Adrenal gland (tissue), 12 donors: ENCODE measurements around the gene SPO11. TPM values are rescaled to one million over a fixed set of nuclear protein-coding genes. Genes with fewer than 3 reads are reported as not detected.

Experiments used
- DNase-seq, 7 donors: peaks; one replicate each; pipeline ENCODE4 v3.0.0-alpha.2; 2019 to 2020
- H3K27ac ChIP-seq, 5 donors: fragments of 200-600 bp; sonication (generic) in 4 of 5; 1 replicate in 3 of 5; 2 replicates in 2 of 5; pipeline versions ENCODE4 v1.5.1 to v1.8.0; 2016 to 2020; ENCODE audit warnings: mild to moderate bottlenecking in 1 of 5
- H3K27me3 ChIP-seq: fragments of 200-600 bp; 2 replicates; pipeline ENCODE4 v1.8.0; 2021
- H3K36me3 ChIP-seq, 2 donors: fragments of 200-600 bp; replicated peaks in 1 of 2; 1 replicate in 1 of 2; 2 replicates in 1 of 2; pipeline versions ENCODE4 v1.5.1 to v1.8.0; 2018 to 2022
- H3K4me1 ChIP-seq, 2 donors: fragments of 200-600 bp; replicated peaks in 1 of 2; 1 replicate in 1 of 2; 2 replicates in 1 of 2; pipeline versions ENCODE4 v1.5.1 to v1.8.0; 2018 to 2021
- H3K4me3 ChIP-seq, 4 donors: fragments of 200-600 bp; sonication (generic) in 3 of 4; one replicate each; pipeline ENCODE4 v1.5.1; 2016 to 2018
- H3K9me3 ChIP-seq, 3 donors: fragments of 200-600 bp; sonication (generic) in 1 of 3; replicated peaks in 1 of 3; 1 replicate in 2 of 3; 2 replicates in 1 of 3; pipeline versions ENCODE4 v1.5.1 to v1.8.0; 2016 to 2021
- POLR2A ChIP-seq, 2 donors: fragments of 450-650 bp; IDR thresholded peaks; one replicate each; pipeline ENCODE4 v1.6.1; 2017; ENCODE audit warnings: antibody characterized with exemption in 2 of 2, mild to moderate bottlenecking in 2 of 2, moderate library complexity in 1 of 2
- WGBS, 4 donors: extraction: QIAGEN DNeasy Blood & Tissue Kit in 2 of 4; methylation state at CpG; one replicate each; pipeline versions ENCODE4 v1.1.5 to v1.1.7; 2013 to 2017; 5-methylcytosine and 5-hydroxymethylcytosine counted together
- intact Hi-C, 2 donors: fragments of 100-400 bp; cut with DNase I; formaldehyde crosslinking; loops; one replicate each; pipeline versions ENCODE4 v1.14.1 to v1.15.0; 2022 to 2023
- polyA plus RNA-seq, 3 donors: library from polyadenylated mRNA; stranded (reverse); fragments of 200-250 nt in 2 of 3; fragments of 350-450 nt in 1 of 3; fragmentation: Illumina TruSeq in 1 of 3; extraction: RNeasy Lipid Tissue Mini Kit (QIAGEN cat#74804) in 1 of 3; gene quantifications; one replicate each; pipeline ENCODE4 v1.2.3, GENCODE V29; 2013 to 2014
- total RNA-seq, 9 donors: library from RNA; depleted of rRNA in 4 of 9; stranded (reverse); fragments of >200 nt in 4 of 9; fragments of 120-200 nt in 1 of 9; fragmentation: NEBNext Ultra II Directional in 1 of 9; extraction: Animal tissue kit (Norgen Biotek cat#: 25700) in 1 of 9; gene quantifications; one replicate each; pipeline versions ENCODE4 v1.1.0 to v1.2.4, GENCODE V29; 2013 to 2023
- TF ChIP-seq, protein P1 (sequence below), 6 experiments: fragments of 450-650 bp in 4 of 6; fragments of 200-600 bp in 2 of 6; sonication (generic) in 1 of 6; IDR thresholded peaks; 1 replicate in 5 of 6; 2 replicates in 1 of 6; pipeline versions ENCODE4 v1.5.1 to v1.8.0; 2016 to 2021; ENCODE audit warnings: antibody characterized with exemption in 6 of 6, mild to moderate bottlenecking in 2 of 6, moderate library complexity in 1 of 6
- donor health status: healthy with polysubstance abuse.
- donor health status: Bipolar disorder and iron deficiency.
- donor health status: DM: yes; HTN: yes; CAD: no.
- donor health status: DM: no; HTN: no; CAD: no.
- donor health status: DM: no; HTN: no; CAD: no.
- donor health status: DM: yes; HTN: yes; CAD: no.

SPO11 gene
- total and polyA plus RNA-seq, 12 donors, result not detected

GRCh38 chr20:57326667-57327455 lies 2.7 kb upstream of the SPO11 start:
- no peak overlapping the region for H3K27ac ChIP-seq
- TF ChIP-seq, protein P1, sequence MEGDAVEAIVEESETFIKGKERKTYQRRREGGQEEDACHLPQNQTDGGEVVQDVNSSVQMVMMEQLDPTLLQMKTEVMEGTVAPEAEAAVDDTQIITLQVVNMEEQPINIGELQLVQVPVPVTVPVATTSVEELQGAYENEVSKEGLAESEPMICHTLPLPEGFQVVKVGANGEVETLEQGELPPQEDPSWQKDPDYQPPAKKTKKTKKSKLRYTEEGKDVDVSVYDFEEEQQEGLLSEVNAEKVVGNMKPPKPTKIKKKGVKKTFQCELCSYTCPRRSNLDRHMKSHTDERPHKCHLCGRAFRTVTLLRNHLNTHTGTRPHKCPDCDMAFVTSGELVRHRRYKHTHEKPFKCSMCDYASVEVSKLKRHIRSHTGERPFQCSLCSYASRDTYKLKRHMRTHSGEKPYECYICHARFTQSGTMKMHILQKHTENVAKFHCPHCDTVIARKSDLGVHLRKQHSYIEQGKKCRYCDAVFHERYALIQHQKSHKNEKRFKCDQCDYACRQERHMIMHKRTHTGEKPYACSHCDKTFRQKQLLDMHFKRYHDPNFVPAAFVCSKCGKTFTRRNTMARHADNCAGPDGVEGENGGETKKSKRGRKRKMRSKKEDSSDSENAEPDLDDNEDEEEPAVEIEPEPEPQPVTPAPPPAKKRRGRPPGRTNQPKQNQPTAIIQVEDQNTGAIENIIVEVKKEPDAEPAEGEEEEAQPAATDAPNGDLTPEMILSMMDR (IDR thresholded peaks at IDR 0.05), result no peak
- no peak for TF ChIP-seq POLR2A (IDR thresholded peaks at IDR 0.05)
- no peak overlapping the region for H3K4me3 ChIP-seq
- peaks cover 25% of the 10 kb centered on the region for H3K27me3 ChIP-seq
- no peak for DNase-seq
- H3K4me1 ChIP-seq, result no peaks in the 10 kb centered on the region
- intact Hi-C loops, result no loop called here
- WGBS, 4 donors, result 53 to 62% (median 59%) methylated on average over 7 to 8 of the region's 8 CpGs
- H3K36me3 ChIP-seq, result no peaks in the 10 kb centered on the region
- no peaks in the 10 kb centered on the region for H3K9me3 ChIP-seq

DNA sequence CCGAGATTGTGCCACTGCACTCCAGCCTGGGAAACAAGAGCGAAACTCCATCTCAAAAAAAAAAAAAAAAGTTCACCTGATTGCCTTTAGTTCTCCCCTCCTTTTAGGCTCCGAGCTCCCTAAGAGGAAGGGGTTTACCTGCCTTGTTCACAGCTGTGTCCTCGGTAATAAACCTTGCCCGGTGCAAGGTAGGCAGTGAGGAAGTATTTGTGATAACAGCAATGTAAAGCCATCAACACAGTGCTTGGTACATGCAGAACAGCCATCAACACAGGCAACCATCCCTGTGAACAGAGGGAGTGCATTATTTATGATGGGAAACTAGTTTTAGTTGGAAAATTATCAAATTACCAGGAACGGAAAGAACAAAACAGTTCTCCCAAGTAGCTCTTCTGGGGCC lies 1.8 kb upstream of the SPO11 start:
- WGBS, 4 donors, result 68 to 75% (median 73%) methylated on average over 6 of the region's 6 CpGs
- no peak for DNase-seq
- peaks cover 25% of the 10 kb centered on the region for H3K27me3 ChIP-seq

DNA sequence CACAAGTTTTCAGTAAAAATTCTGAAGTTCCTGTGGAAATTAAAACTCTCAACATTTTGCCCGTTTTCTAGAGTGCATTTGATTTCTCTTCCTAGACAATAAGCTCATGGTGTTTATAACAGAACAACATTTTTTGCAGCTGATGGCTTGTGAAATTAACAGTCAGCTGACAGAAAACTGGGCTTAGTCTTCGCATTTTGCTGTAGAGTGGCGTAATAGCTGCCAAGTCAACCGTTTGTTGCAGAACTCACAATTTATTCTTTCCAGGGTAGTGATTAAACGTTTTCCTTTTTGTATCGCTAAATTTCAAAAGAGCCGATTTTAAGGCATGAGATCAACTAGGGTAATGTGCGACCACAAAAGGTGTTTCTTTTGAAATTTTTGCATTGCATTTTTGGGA lies 1.4 kb downstream of the SPO11 start:
- H3K9me3 ChIP-seq, result no peaks in the 10 kb centered on the region
- intact Hi-C loops, result no loop called here
- WGBS, 4 donors, result 63 to 70% (median 66%) methylated on average over 8 of the region's 8 CpGs
- no peaks in the 10 kb centered on the region for H3K36me3 ChIP-seq
- no peaks in the 10 kb centered on the region for H3K4me1 ChIP-seq
- peaks cover 25% of the 10 kb centered on the region for H3K27me3 ChIP-seq
- no peak for DNase-seq
- no peak overlapping the region for H3K27ac ChIP-seq
- no peak overlapping the region for H3K4me3 ChIP-seq
- no peak for TF ChIP-seq POLR2A (IDR thresholded peaks at IDR 0.05)
- TF ChIP-seq, protein P1 (IDR thresholded peaks at IDR 0.05), result no peak

More for the DNA sequence above, 1.8 kb upstream of the SPO11 start:
- H3K9me3 ChIP-seq, result no peaks in the 10 kb centered on the region
- H3K36me3 ChIP-seq, result no peaks in the 10 kb centered on the region
- no peaks in the 10 kb centered on the region for H3K4me1 ChIP-seq
- intact Hi-C loops, result no loop called here
- H3K27ac ChIP-seq, result no peak overlapping the region
- no peak overlapping the region for H3K4me3 ChIP-seq
- TF ChIP-seq, protein P1 (IDR thresholded peaks at IDR 0.05), result no peak
- TF ChIP-seq POLR2A (IDR thresholded peaks at IDR 0.05), result no peak

GRCh38 chr20:57332105-57333089 lies 2.8 kb downstream of the SPO11 start:
- 61 to 67% (median 63%) methylated on average over 1 of the region's 1 CpG for WGBS, 4 donors
- intact Hi-C loops, result no loop called here
- peaks cover 25% of the 10 kb centered on the region for H3K27me3 ChIP-seq

More at GRCh38 chr20:57332105-57333089, 2.8 kb downstream of the SPO11 start:
- no peak overlapping the region for H3K27ac ChIP-seq
- no peak for DNase-seq
- no peaks in the 10 kb centered on the region for H3K4me1 ChIP-seq
- TF ChIP-seq POLR2A (IDR thresholded peaks at IDR 0.05), result no peak
- TF ChIP-seq, protein P1 (IDR thresholded peaks at IDR 0.05), result no peak
- no peaks in the 10 kb centered on the region for H3K36me3 ChIP-seq
- H3K9me3 ChIP-seq, result no peaks in the 10 kb centered on the region
- no peak overlapping the region for H3K4me3 ChIP-seq
